DOHH2 (cell line): ENCODE results near the gene ZNF416.

ENCODE experiments used
- H3F3A ChIP-seq: fragments of 200-600 bp; sonication (generic), shearing (Covaris generic); 2 replicates; pipeline ENCODE4 v1.6.0; 2016; ENCODE audit warnings: antibody characterized with exemption, mild to moderate bottlenecking; ENCODE audit not compliant: control insufficient read depth, insufficient read depth
- H3K27ac ChIP-seq: fragments of 200-600 bp; sonication (generic); 2 replicates; pipeline ENCODE4 v1.5.1; 2014; ENCODE audit warnings: low read depth, mild to moderate bottlenecking, low read length, moderate library complexity
- H3K27me3 ChIP-seq: fragments of 200-600 bp; sonication (generic); 2 replicates; pipeline ENCODE4 v1.6.1; 2014; ENCODE audit warnings: mild to moderate bottlenecking, low read length, mixed read lengths; ENCODE audit not compliant: control insufficient read depth
- H3K36me3 ChIP-seq: fragments of 200-600 bp; sonication (generic); 2 replicates; pipeline ENCODE4 v1.6.1; 2014; ENCODE audit warnings: mild to moderate bottlenecking, low read length, moderate library complexity, mixed read lengths; ENCODE audit not compliant: control insufficient read depth
- H3K4me1 ChIP-seq: fragments of 200-600 bp; sonication (generic); 2 replicates; pipeline ENCODE4 v1.6.1; 2014; ENCODE audit warnings: mild to moderate bottlenecking, low read length, mixed read lengths; ENCODE audit not compliant: control insufficient read depth
- H3K4me2 ChIP-seq: fragments of 200-600 bp; sonication (generic); 2 replicates; pipeline ENCODE4 v1.6.0; 2014; ENCODE audit warnings: mild to moderate bottlenecking, low read length, moderate library complexity
- H3K4me3 ChIP-seq: fragments of 200-600 bp; sonication (generic); 2 replicates; pipeline ENCODE4 v1.5.1; 2014; ENCODE audit warnings: mild to moderate bottlenecking, low read length, mixed read lengths
- H3K79me2 ChIP-seq: fragments of 200-600 bp; sonication (generic); 2 replicates; pipeline ENCODE4 v1.6.1; 2014; ENCODE audit warnings: mild to moderate bottlenecking, low read length, mixed read lengths; ENCODE audit not compliant: control insufficient read depth
- H3K9me2 ChIP-seq: fragments of 200-600 bp; sonication (generic); replicated peaks from 2 replicates; pipeline ENCODE4 v1.6.1; 2014; ENCODE audit warnings: mild to moderate bottlenecking, low read length, mixed read lengths; ENCODE audit not compliant: control insufficient read depth
- H3K9me3 ChIP-seq: fragments of 200-600 bp; sonication (generic); 2 replicates; pipeline ENCODE4 v1.6.1; 2014; ENCODE audit warnings: antibody characterized with exemption, low read length, mixed read lengths; ENCODE audit not compliant: control insufficient read depth, insufficient read depth
- H4K20me1 ChIP-seq: fragments of 200-600 bp; sonication (generic); 2 replicates; pipeline ENCODE4 v1.6.0; 2014; ENCODE audit warnings: low read depth, mild to moderate bottlenecking, antibody characterized with exemption, low read length, moderate library complexity; ENCODE audit not compliant: control insufficient read depth, insufficient read depth
- EZH2phosphoT487 ChIP-seq: fragments of 200-600 bp; sonication (generic); IDR thresholded peaks from 2 replicates; pipeline ENCODE4 v1.6.1; 2017; ENCODE audit warnings: borderline replicate concordance, mild to moderate bottlenecking, antibody characterized with exemption, low read length, moderate library complexity, mixed read lengths
- TF ChIP-seq, protein P1 (sequence below): fragments of 200-600 bp; sonication (generic); IDR thresholded peaks from one replicate; pipeline ENCODE4 v1.5.1; 2014; ENCODE audit warnings: antibody characterized with exemption, mild to moderate bottlenecking, low read depth, low read length; ENCODE audit not compliant: poor library complexity, severe bottlenecking

The ZNF416 gene

GRCh38 chr19:57606931-57607330 is 28.2 kb upstream of the ZNF416 start:
- Histone ChIP-seq H3K9me3 (peaks cover 36% of the 10 kb centered on the region), H3K36me3 (no peaks in the 10 kb centered on the region)

GRCh38 chr19:57599761-57600383 is 21.2 kb upstream of the ZNF416 start, which contains the start of gene ZNF530:
Gene ZNF530, plus strand, starts transcription at chr19:57599885. Its CDS starts 4,461 bp downstream, at chr19:57604346.
- Histone ChIP-seq H3K79me2 (no peaks in the 10 kb centered on the region), H3K27me3 (no peaks in the 10 kb centered on the region), H3K27ac (no peak within 1 kb of the TSS), H3K9me3 (peaks cover 33% of the 10 kb centered on the region), H3K9me2 (no peaks in the 10 kb centered on the region), H3K4me1 (peaks cover 11% of the 10 kb centered on the region), H3F3A (no peaks in the 10 kb centered on the region), H3K4me3 (peak within 1 kb of the TSS; percentile 79), H3K4me2 (peak within 1 kb of the TSS; percentile 84), H3K36me3 (no peaks in the 10 kb centered on the region), H4K20me1 (no peaks in the 10 kb centered on the region)
- TF ChIP-seq, protein P1, sequence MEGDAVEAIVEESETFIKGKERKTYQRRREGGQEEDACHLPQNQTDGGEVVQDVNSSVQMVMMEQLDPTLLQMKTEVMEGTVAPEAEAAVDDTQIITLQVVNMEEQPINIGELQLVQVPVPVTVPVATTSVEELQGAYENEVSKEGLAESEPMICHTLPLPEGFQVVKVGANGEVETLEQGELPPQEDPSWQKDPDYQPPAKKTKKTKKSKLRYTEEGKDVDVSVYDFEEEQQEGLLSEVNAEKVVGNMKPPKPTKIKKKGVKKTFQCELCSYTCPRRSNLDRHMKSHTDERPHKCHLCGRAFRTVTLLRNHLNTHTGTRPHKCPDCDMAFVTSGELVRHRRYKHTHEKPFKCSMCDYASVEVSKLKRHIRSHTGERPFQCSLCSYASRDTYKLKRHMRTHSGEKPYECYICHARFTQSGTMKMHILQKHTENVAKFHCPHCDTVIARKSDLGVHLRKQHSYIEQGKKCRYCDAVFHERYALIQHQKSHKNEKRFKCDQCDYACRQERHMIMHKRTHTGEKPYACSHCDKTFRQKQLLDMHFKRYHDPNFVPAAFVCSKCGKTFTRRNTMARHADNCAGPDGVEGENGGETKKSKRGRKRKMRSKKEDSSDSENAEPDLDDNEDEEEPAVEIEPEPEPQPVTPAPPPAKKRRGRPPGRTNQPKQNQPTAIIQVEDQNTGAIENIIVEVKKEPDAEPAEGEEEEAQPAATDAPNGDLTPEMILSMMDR, result no peak
- TF ChIP-seq EZH2phosphoT487, result no peak

More at GRCh38 chr19:57606931-57607330, 28.2 kb upstream of the ZNF416 start:
- no peaks in the 10 kb centered on the region for H3K79me2 ChIP-seq
- no peak overlapping the region for H3K4me3 ChIP-seq
- H3K27ac ChIP-seq, result no peak overlapping the region
- H3K9me2 ChIP-seq, result no peaks in the 10 kb centered on the region
- no peak overlapping the region for H3K4me2 ChIP-seq
- H3K27me3 ChIP-seq, result no peaks in the 10 kb centered on the region
- H4K20me1 ChIP-seq, result no peaks in the 10 kb centered on the region
- H3F3A ChIP-seq, result no peaks in the 10 kb centered on the region
- no peaks in the 10 kb centered on the region for H3K4me1 ChIP-seq
- no peak for TF ChIP-seq EZH2phosphoT487
- TF ChIP-seq, protein P1, result no peak

DNA sequence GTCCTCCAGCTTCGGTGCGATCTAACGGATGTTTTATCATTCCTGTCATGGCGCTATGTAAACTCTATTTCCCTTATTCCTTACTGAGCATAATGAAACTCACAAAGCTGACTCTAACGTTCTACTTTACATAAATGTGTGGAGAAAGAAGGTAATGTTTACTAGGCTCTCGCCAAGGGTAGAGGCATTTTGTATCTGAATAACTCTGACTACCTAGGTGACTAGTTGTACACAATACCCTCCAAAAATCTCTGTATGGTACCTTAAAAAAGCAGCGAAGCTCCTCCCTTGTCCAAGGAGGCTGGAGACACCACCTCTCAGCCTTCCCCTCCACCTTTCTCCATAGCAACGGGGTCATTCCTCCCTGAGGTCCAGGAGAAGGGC is 20.7 kb upstream of the ZNF416 start:
- Histone ChIP-seq H3K9me3 (peaks cover 33% of the 10 kb centered on the region), H3F3A (no peaks in the 10 kb centered on the region), H3K36me3 (no peaks in the 10 kb centered on the region), H3K9me2 (no peaks in the 10 kb centered on the region), H3K27me3 (no peaks in the 10 kb centered on the region), H3K4me1 (peaks cover 11% of the 10 kb centered on the region), H3K79me2 (no peaks in the 10 kb centered on the region), H4K20me1 (no peaks in the 10 kb centered on the region), H3K4me3 (peak overlapping the region; percentile 79), H3K4me2 (peak overlapping the region; percentile 84), H3K27ac (no peak overlapping the region)
- TF ChIP-seq, protein P1, result no peak
- no peak for TF ChIP-seq EZH2phosphoT487
